HEK293 (cell line): ENCODE data around the gene TNNC2.

Experiments
- CTCF ChIA-PET: fragments of 350-600 bp; formaldehyde crosslinking; extraction: SDS; loops from one replicate; lab custom pipeline; 2021; ENCODE audit warnings: antibody characterized with exemption; lab: Yijun Ruan, JAX
- POLR2A ChIA-PET: fragments of 300-600 bp; formaldehyde crosslinking; extraction: SDS; loops from one replicate; lab custom pipeline; 2020; ENCODE audit warnings: antibody characterized with exemption, inconsistent platforms; lab: Yijun Ruan, JAX
- H3K27ac ChIP-seq: fragments of 200-500 bp; sonication (Bioruptor generic); 2 replicates; pipeline ENCODE4 v1.5.1; 2014; ENCODE audit warnings: low read depth, low read length, control low read depth, inconsistent platforms; ENCODE audit errors: extremely low read depth
- H3K36me3 ChIP-seq, 2 experiments: fragments of 200-500 bp in 1 of 2; sonication (Bioruptor generic) in 1 of 2; 1 replicate in 1 of 2; 2 replicates in 1 of 2; pipeline ENCODE4 v1.5.1; 2014 to 2017; ENCODE audit warnings: inconsistent platforms in 2 of 2, low read length in 2 of 2; ENCODE audit not compliant: control insufficient read depth in 2 of 2, insufficient read depth in 1 of 2
- H3K4me1 ChIP-seq: fragments of 200-500 bp; sonication (Bioruptor generic); 2 replicates; pipeline ENCODE4 v1.5.1; 2014; ENCODE audit warnings: mild to moderate bottlenecking, low read length, inconsistent platforms; ENCODE audit not compliant: control insufficient read depth, insufficient read depth
- H3K4me3 ChIP-seq: 2 replicates; pipeline ENCODE4 v1.5.1; 2011; ENCODE audit warnings: low read depth, mild to moderate bottlenecking, control low read depth, low read length, moderate library complexity
- H3K9me3 ChIP-seq: fragments of 200-500 bp; sonication (Bioruptor generic); 2 replicates; pipeline ENCODE4 v1.5.1; 2014; ENCODE audit warnings: low read depth, low read length, inconsistent platforms; ENCODE audit not compliant: control insufficient read depth, insufficient read depth
- ATF2 ChIP-seq: fragments of 450-650 bp; formaldehyde crosslinking; IDR thresholded peaks from 2 replicates; pipeline ENCODE4 v1.5.1; 2016; ENCODE audit warnings: missing biosample characterization, missing genetic modification characterization, low read depth
- CTCF ChIP-seq: fragments of 450-650 bp; formaldehyde crosslinking; IDR thresholded peaks from 2 replicates; pipeline ENCODE4 v1.5.1; 2016; ENCODE audit warnings: missing biosample characterization, missing genetic modification characterization
- GLI2 ChIP-seq: fragments of 450-650 bp; formaldehyde crosslinking; IDR thresholded peaks from 2 replicates; pipeline ENCODE4; 2017; ENCODE audit warnings: missing biosample characterization, missing genetic modification characterization, low read depth, borderline replicate concordance
- RBAK ChIP-seq: fragments of 450-650 bp; formaldehyde crosslinking; IDR thresholded peaks from 2 replicates; pipeline ENCODE4 v1.5.1; 2016; ENCODE audit warnings: missing biosample characterization, missing genetic modification characterization
- SCRT1 ChIP-seq: fragments of 450-650 bp; formaldehyde crosslinking; IDR thresholded peaks from 2 replicates; pipeline ENCODE4 v1.5.1; 2016; ENCODE audit warnings: missing biosample characterization, missing genetic modification characterization, borderline replicate concordance
- SETDB1 ChIP-seq: IDR thresholded peaks from one replicate; pipeline ENCODE4 v1.6.1; 2017; ENCODE audit warnings: mild to moderate bottlenecking, low read length, moderate library complexity, mixed read lengths; ENCODE audit not compliant: insufficient read length
- TSHZ1 ChIP-seq: fragments of 450-650 bp; formaldehyde crosslinking; IDR thresholded peaks from 2 replicates; pipeline ENCODE4 v1.5.1; 2016; ENCODE audit warnings: missing biosample characterization, missing genetic modification characterization, borderline replicate concordance
- YY2 ChIP-seq: fragments of 450-650 bp; formaldehyde crosslinking; IDR thresholded peaks from 2 replicates; pipeline ENCODE4 v1.5.1; 2016; ENCODE audit warnings: missing biosample characterization, missing genetic modification characterization
- ZBTB8A ChIP-seq: fragments of 450-650 bp; formaldehyde crosslinking; IDR thresholded peaks from 2 replicates; pipeline ENCODE4 v1.5.1; 2016; ENCODE audit warnings: missing biosample characterization, missing genetic modification characterization
- ZFHX2 ChIP-seq: fragments of 450-650 bp; formaldehyde crosslinking; conservative IDR thresholded peaks from 2 replicates; pipeline ENCODE4 v1.5.1; 2016; ENCODE audit warnings: missing biosample characterization, missing genetic modification characterization
- ZNF114 ChIP-seq: fragments of 450-650 bp; formaldehyde crosslinking; IDR thresholded peaks from 2 replicates; pipeline ENCODE4 v1.5.0; 2017; ENCODE audit warnings: missing biosample characterization, missing genetic modification characterization
- ZNF148 ChIP-seq: fragments of 450-650 bp; formaldehyde crosslinking; IDR thresholded peaks from 2 replicates; pipeline ENCODE4 v1.5.0; 2017; ENCODE audit warnings: missing biosample characterization, missing genetic modification characterization, borderline replicate concordance
- ZNF18 ChIP-seq: fragments of 450-650 bp; formaldehyde crosslinking; IDR thresholded peaks from 2 replicates; pipeline ENCODE4 v1.5.1; 2016; ENCODE audit warnings: missing biosample characterization, missing genetic modification characterization
- ZNF280D ChIP-seq: fragments of 450-650 bp; formaldehyde crosslinking; IDR thresholded peaks from 2 replicates; pipeline ENCODE4 v1.5.1; 2016; ENCODE audit warnings: missing biosample characterization, missing genetic modification characterization
- ZNF341 ChIP-seq: fragments of 450-650 bp; formaldehyde crosslinking; IDR thresholded peaks from 2 replicates; pipeline ENCODE4; 2016; ENCODE audit warnings: low read depth, missing biosample characterization, missing genetic modification characterization
- ZNF354C ChIP-seq: fragments of 450-650 bp; formaldehyde crosslinking; IDR thresholded peaks from 2 replicates; pipeline ENCODE4 v1.5.1; 2016; ENCODE audit warnings: missing biosample characterization, missing genetic modification characterization, low read depth, borderline replicate concordance
- ZNF473 ChIP-seq: fragments of 450-650 bp; formaldehyde crosslinking; IDR thresholded peaks from 2 replicates; pipeline ENCODE4 v1.5.1; 2017; ENCODE audit warnings: missing biosample characterization, missing genetic modification characterization
- ZNF561 ChIP-seq: fragments of 450-650 bp; IDR thresholded peaks from 2 replicates; pipeline ENCODE4 v1.5.1; 2018; ENCODE audit warnings: missing biosample characterization, missing genetic modification characterization, borderline replicate concordance
- ZNF837 ChIP-seq: fragments of 450-650 bp; formaldehyde crosslinking; IDR thresholded peaks from 2 replicates; pipeline ENCODE4 v1.5.1; 2016; ENCODE audit warnings: missing biosample characterization, missing genetic modification characterization
- ZSCAN5A ChIP-seq: fragments of 450-650 bp; formaldehyde crosslinking; IDR thresholded peaks from 2 replicates; pipeline ENCODE4 v1.5.1; 2016; ENCODE audit warnings: missing biosample characterization, missing genetic modification characterization

Gene TNNC2

GRCh38 chr20:45798935-45799642 lies 28.0 kb downstream of the TNNC2 start:
- Histone ChIP-seq H3K4me1 (no peaks in the 10 kb centered on the region), H3K9me3 (no peaks in the 10 kb centered on the region), H3K4me3 (no peak overlapping the region), H3K27ac (no peak overlapping the region), H3K36me3 (peaks cover 22 to 67% of the 10 kb centered on the region in 2 experiments)
- POLR2A ChIA-PET, result interaction anchor here (0.6 to 2.4 kb wide), 4 partner anchors 18 to 159 kb away, joined by 3 to 9 read pairs (median 6); partner anchors contain the start of genes PCIF1 and ZSWIM1
- CTCF ChIA-PET, result interaction anchor here (0.6 to 3.9 kb wide), 48 partner anchors 9 to 1611 kb away, joined by 3 to 22 read pairs (median 4); partner anchors contain the start of genes ACOT8, SNX21, ZSWIM1 and ZSWIM3
- TF ChIP-seq ZBTB8A (tag by site-specific recombination) (no peak), SCRT1 (tag by site-specific recombination) (peak; percentile 64; the same call in 1 of the 2 replicates), ZSCAN5A (no peak), GLI2 (tag by site-specific recombination) (no peak), ZNF561 (no peak), ZNF354C (tag by site-specific recombination) (no peak), ZNF837 (tag by site-specific recombination) (no peak), YY2 (no peak), ZNF473 (no peak), RBAK (tag by site-specific recombination) (no peak), ZFHX2 (tag by site-specific recombination) (no peak), CTCF (peak; percentile 82), ZNF280D (tag by site-specific recombination) (no peak), ZNF18 (no peak), TSHZ1 (no peak), SETDB1 (no peak), ZNF114 (tag by site-specific recombination) (no peak), ZNF341 (tag by site-specific recombination) (peak; percentile 88), ATF2 (tag by site-specific recombination) (no peak), ZNF148 (tag by site-specific recombination) (no peak)
